ENCODE data around the gene KLHL3. TPM values are rescaled to one million over a fixed set of nuclear protein-coding genes. Genes with fewer than 3 reads are reported as not detected.

The KLHL3 gene
- total RNA-seq, 1 donor from 2014 or later: 5.3 TPM

GRCh38 chr5:137580030-137580429, 155.9 kb downstream of the KLHL3 start:
- DNase-seq (ENCODE audit: low read depth): no peak

GRCh38 chr5:137575847-137576246, 160.0 kb downstream of the KLHL3 start:
- peak; percentile 49 for DNase-seq (ENCODE audit: low read depth)

- DNase-seq (ENCODE audit: low read depth): peak; percentile 82
These were observed 160.7 kb downstream of the KLHL3 start for GRCh38 chr5:137575211-137575610.

GRCh38 chr5:137573376-137573775, 162.5 kb downstream of the KLHL3 start:
- no peak for DNase-seq (ENCODE audit: low read depth)

GRCh38 chr5:137572042-137572695, 163.7 kb downstream of the KLHL3 start:
- DNase-seq (ENCODE audit: low read depth): peak; percentile 58

- no peak for DNase-seq (ENCODE audit: low read depth)
These were observed 165.8 kb downstream of the KLHL3 start for GRCh38 chr5:137570070-137570469.

Other genes with a start within 250 kb of the KLHL3 start
- gene SPOCK1, start 236.8 kb downstream of the KLHL3 start, total RNA-seq: 36.8 and 224 TPM in 2 replicates
- gene HNRNPA0, start 18.3 kb upstream of the KLHL3 start, total RNA-seq: 8.2 and 13.5 TPM in 2 replicates
- not detected in 2 replicates for gene MYOT, start 131.8 kb upstream of the KLHL3 start, total RNA-seq
- 0.05 TPM in 1 of 2 replicates, not detected in the other for gene PKD2L2, start 153.4 kb upstream of the KLHL3 start, total RNA-seq